MG63 (cell line): ENCODE results near the gene LHX3. TPM values are rescaled to one million over a fixed set of nuclear protein-coding genes. Genes with fewer than 3 reads are reported as not detected.
"Not testable (repeated sequence)": the region's sequence is repeated elsewhere in the genome, so short reads cannot be mapped to it uniquely, and the experiment has no call there.

Experiments
- DNase-seq: peaks from one replicate; pipeline ENCODE4 v3.0.0-alpha.2; 2020
- H3K27me3 ChIP-seq: fragments of 250-450 bp; sonication (Bioruptor Pico); 2 replicates; pipeline ENCODE4 v1.5.1; 2020; ENCODE audit warnings: mild to moderate bottlenecking, moderate library complexity
- H3K36me3 ChIP-seq: fragments of 250-450 bp; sonication (Bioruptor Pico); 2 replicates; pipeline ENCODE4 v1.5.1; 2020; ENCODE audit warnings: mild to moderate bottlenecking, moderate library complexity
- H3K4me3 ChIP-seq: fragments of 250-450 bp; sonication (Bioruptor Pico); 2 replicates; pipeline ENCODE4 v1.5.1; 2020; ENCODE audit warnings: mild to moderate bottlenecking, moderate library complexity
- H3K9me3 ChIP-seq: fragments of 250-450 bp; sonication (Bioruptor Pico); 2 replicates; pipeline ENCODE4 v1.5.1; 2020; ENCODE audit warnings: mild to moderate bottlenecking, moderate library complexity
- total RNA-seq: library from RNA; depleted of rRNA; stranded (reverse); fragments of >200 nt; shearing (Covaris generic); gene quantifications from 2 replicates; pipeline ENCODE4 v1.2.3, GENCODE V29; 2014; ENCODE audit warnings: low replicate concordance

Gene LHX3
- total RNA-seq, 1 experiment from 2014 or later = not detected

DNA sequence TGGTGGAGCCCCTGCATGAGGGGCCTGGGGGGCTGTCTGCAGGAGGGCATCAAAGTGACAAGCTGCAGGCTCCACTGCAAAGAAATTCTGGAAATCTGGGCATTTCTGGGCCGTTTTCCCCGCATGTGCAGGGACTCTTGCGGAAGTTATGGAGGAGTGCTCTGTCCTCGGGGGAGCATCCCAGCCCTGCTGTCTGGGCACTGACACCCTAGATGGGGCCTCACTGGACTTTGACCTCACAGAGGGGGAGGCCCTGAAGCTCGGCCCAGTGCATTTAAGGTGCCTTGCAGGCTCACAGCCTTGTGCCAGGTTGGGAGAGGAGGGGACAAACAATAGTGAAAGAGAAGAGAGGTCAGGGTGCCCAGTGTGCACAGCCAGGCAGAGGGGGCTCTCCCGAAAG lies 35.4 kb downstream of the LHX3 start:
- Histone ChIP-seq H3K27me3 (no peaks in the 10 kb centered on the region), H3K36me3 (no peaks in the 10 kb centered on the region), H3K9me3 (peaks cover 3% of the 10 kb centered on the region), H3K4me3 (no peak overlapping the region)
- DNase-seq = no peak

DNA sequence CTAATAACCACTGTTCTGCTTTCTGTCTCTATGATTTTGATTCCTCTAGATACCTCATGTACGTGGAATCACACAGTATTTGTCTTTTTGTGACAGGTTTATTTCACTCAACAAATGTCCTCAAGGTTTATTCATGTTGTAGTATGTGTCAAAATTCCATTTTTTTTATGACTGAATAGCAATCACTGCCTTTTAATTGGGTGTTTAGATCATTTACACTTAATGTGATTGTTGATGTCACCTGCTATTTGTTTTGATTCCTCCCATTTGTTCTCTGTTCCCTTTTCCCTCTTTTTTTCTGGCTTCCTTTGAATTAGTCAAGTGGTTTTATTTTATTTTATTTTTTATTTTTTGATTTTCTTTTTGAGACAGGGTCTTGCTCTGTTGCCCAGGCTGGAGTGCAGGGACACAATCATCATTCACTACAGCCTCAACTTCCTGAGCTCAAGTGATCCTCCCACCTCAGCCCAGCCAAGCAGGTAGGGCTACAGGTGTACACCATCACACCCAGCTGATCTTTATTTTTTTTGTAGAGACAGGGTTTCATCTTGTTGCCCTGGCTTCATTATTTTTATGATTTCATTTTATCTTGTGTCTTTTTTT lies 41.6 kb downstream of the LHX3 start:
- no peak overlapping the region for H3K4me3 ChIP-seq
- no peaks in the 10 kb centered on the region for H3K27me3 ChIP-seq
- H3K9me3 ChIP-seq = peaks cover 11% of the 10 kb centered on the region
- DNase-seq = no peak
- H3K36me3 ChIP-seq = no peaks in the 10 kb centered on the region

DNA sequence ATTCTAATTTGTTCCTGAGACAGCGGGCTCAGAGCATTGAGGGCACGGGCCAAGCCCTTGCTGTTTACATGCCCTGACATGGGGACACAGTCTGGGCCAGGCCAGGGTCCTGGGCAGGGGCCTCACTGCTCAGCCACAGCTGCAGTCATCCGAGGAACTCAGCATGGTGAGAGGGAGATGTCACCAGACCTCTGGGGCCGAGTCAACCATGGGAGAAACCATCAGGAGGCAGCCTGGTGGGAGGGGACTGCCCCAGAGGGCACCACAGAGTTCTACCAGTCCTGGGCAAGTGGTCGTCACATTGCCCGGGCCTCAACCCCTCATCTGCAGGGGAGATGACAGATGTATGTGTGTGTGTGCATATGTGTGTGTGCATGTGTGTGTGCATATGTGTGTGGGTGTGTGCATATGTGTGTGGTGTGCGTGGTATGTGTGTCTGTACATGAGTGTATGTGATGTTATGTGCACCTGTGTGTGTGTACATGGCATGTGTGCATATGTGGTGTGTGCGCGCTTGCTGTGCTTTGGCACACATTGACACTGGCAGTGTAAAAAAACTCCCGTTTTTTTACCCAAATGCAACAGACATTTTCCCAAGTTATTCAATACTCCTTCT lies 43.8 kb downstream of the LHX3 start:
- Histone ChIP-seq H3K9me3 (peaks cover 11% of the 10 kb centered on the region), H3K4me3 (no peak overlapping the region), H3K36me3 (no peaks in the 10 kb centered on the region), H3K27me3 (no peaks in the 10 kb centered on the region)
- DNase-seq = no peak

DNA sequence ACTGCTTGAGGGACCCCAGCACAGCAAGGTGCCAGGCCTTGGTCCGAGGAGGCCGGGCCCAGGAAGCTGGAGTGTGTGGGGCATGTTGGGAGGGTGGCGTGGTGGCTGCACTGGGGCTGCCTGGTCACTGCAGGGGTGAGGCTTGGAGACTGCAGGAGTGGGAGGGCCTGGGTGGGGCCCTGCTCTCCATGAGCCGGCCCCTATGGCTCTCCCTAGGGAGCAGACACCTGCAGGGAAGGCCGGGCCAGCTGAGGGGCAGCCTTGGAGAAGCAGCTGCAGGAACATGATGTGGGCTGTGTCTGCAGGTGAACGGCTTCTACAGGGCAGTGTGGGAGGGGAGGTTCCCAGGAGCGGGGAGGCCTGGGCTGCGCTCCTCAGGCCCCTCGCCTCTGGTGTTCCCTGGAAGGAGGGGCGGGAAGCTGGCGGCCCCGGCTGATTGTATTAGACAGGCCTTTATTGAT lies 44.5 kb downstream of the LHX3 start:
- DNase-seq = no peak
- Histone ChIP-seq H3K4me3 (no peak overlapping the region), H3K36me3 (no peaks in the 10 kb centered on the region), H3K27me3 (0 out of 2 replicates have a peak, but pooled peaks cover 1% of the 10 kb centered on the region), H3K9me3 (peaks cover 7% of the 10 kb centered on the region; the same call in 1 of the 2 replicates)

DNA sequence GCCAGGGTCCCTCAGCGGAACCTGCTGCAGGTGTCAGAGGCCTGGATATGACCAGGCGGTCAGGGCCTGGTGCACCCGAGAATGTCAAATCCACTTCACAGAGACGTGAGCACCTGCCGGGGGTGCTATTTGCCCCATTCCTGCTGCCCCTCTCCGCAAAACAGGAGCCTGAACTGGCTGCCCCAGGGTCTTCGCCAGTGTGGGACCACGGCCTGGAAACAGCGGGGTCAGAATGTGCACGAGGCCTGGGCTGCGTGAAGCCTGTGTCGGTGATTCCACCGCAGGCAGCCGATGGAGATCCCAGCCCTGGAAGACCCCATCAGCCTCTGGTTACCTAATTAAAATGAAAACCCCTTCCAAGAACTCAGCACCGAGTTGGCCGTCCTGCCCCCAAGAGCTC lies 45.1 kb downstream of the LHX3 start:
- no peak overlapping the region for H3K4me3 ChIP-seq
- no peaks in the 10 kb centered on the region for H3K36me3 ChIP-seq
- DNase-seq = no peak
- H3K27me3 ChIP-seq = 0 out of 2 replicates have a peak, but pooled peaks cover 2% of the 10 kb centered on the region
- peaks cover 7% of the 10 kb centered on the region; the same call in 1 of the 2 replicates for H3K9me3 ChIP-seq

DNA sequence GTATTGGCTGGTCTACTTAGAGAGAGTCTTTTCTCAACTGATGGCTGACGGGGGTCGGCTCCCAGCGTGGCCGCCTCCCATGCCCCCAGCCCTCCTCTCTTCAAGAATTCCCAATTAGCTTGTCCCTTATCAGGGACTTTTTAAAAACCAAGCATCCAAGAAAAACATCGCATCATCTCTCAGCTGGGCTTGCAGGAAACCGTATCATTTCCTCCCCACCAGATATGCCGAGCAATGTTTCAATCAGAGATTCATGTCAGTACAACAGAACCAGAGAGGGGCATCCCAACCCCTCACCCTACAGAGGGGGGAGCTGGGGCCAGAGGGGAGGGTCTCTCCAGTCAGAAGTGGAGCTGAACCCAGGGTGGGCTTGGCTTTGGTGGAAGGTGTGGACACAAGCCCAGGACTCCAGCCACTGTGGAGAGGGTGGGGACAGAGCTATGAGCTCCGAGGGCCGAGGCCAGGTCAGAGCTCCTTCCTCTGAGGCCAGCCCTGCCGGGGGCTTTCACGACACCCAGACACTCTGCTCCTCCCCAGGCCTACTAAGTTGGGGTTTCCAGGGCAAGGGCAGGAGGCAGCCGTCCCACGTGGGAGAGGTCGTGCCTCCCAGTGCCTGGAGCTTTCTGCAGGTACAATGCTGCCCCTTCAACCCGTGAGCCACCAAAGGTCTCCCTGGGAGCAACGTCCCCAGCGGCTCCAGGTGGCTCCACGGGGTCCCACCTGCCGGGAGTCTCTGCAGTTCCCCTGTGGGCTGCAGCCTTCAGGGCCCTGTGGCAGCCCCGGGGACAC lies 47.3 kb downstream of the LHX3 start:
- Histone ChIP-seq H3K4me3 (no peak overlapping the region), H3K9me3 (no peaks in the 10 kb centered on the region), H3K27me3 (0 out of 2 replicates have a peak, but pooled peaks cover 2% of the 10 kb centered on the region), H3K36me3 (no peaks in the 10 kb centered on the region)
- DNase-seq = no peak

DNA sequence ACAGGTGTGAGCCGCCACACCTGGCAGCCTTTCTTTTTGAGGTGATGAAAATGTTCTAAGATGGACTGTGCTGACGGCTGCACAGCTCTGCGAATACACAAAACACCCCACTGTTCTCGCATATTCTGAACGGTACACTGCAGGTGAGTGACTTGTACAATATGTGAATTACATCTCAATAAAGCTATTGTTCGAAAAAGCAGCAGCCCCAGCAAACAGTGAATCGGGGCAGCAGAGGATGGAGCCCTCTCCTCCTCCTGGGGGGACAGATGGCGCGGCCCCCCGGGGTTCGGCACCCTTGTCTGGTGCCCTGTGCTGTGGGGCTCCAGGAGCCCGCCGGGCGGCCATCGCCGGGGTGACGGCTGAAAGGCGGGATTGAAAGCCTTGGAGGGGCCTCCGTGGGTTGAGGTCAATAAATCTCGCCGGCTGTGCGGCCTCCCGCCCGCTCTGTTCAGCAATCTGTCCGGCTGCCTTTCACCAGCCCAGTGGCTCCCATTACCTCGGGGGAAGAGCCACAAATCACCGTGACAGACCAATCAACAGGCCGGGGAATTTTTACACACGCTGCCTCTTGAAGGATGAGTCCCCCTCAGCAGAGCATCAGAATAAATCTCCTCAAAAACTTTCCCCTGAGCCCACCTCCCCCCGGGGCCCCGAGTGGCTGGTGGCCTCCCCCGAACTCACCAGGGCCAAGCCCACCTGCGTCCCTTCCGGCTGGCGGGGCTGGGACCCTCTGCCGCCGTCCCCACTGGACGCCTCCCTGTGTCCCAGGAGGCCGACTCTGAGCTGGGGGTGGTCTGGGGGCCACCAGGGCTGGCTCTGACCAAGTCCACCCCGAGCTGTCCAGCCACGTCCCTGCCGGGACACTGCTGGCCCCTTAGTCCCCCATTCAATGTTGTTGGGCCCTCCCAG lies 48.5 kb downstream of the LHX3 start:
- DNase-seq = no peak
- Histone ChIP-seq H3K9me3 (no peaks in the 10 kb centered on the region), H3K27me3 (0 out of 2 replicates have a peak, but pooled peaks cover 2% of the 10 kb centered on the region), H3K36me3 (no peaks in the 10 kb centered on the region), H3K4me3 (no peak overlapping the region)

DNA sequence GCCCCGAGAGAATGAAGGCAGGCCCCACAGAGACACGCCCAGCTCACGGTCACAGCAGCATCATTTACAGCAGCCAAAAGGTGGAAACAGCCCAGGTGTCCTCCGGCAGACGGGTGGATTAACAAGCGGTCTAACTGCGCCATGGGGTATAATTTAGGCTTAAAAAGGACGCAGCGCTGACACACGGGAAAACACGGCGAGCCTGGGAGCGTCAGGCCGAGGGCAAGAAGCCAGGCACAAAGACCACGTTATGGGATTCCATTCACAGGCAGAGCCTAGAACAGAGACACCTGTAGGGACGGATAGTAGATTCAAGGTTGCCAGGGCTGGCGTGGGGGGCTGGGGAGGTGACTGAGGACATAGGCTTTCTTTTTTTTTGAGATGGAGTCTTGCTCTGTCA lies 49.4 kb downstream of the LHX3 start:
- no peaks in the 10 kb centered on the region for H3K36me3 ChIP-seq
- 0 out of 2 replicates have a peak, but pooled peaks cover 2% of the 10 kb centered on the region for H3K27me3 ChIP-seq
- DNase-seq = no peak
- H3K9me3 ChIP-seq = no peaks in the 10 kb centered on the region
- no peak overlapping the region for H3K4me3 ChIP-seq

DNA sequence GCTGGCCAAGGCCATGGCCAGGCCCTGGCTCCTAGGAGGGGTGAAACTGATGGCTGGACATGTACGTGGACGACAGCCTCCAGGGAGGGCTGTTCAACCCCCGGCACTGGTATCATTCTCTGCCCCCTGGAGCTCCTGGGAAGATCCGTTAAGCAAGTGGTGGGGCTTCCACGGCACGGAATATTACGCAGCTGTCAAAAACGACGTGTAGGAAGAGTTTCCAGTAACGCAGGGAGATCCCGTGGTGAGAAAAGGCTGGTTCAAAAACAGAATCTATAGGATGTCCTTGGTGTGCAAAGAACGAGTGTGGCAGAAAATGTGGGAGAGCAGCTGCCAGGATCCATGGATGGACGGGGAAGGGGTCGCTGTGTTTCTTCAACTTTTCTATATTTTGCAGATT lies 50.0 kb downstream of the LHX3 start:
- Histone ChIP-seq H3K27me3 (0 out of 2 replicates have a peak, but pooled peaks cover 2% of the 10 kb centered on the region), H3K9me3 (no peaks in the 10 kb centered on the region), H3K4me3 (no peak overlapping the region), H3K36me3 (no peaks in the 10 kb centered on the region)
- DNase-seq = no peak

DNA sequence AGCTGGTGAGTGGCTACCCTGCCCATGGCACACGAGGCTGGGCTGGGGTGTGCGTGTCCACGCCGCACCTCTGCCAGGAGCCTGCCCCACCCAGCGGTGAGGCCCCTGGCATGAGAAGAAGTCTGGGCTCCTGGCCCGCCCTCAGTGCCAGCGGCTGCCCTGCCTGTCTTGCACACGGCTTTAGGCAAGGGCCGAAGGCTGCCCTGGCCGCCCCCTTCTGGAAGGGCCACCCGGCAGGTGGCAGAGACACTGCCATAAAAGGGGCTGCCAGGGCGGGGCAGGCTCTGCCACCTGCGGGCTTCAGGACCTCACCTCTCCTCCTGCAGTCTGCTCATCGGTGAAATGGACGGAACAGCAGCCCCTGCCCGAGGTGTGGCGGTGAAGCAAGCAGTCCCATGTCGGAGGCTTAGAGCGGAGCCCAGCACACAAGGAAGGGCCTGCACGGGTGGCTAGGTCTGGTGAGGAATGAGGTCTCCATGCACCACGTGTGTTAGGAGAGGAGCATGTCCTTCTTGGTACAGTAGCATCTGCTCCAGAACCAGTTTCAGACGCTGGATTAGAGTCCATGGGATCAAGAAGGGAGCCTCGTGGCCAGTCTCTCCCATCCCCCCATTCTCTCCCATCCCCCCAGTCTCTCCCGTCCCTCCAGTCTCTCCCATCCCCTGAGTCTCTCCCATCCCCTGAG lies 51.4 kb downstream of the LHX3 start:
- Histone ChIP-seq H3K36me3 (no peaks in the 10 kb centered on the region), H3K4me3 (no peak overlapping the region), H3K9me3 (no peaks in the 10 kb centered on the region), H3K27me3 (0 out of 2 replicates have a peak, but pooled peaks cover 2% of the 10 kb centered on the region)
- no peak for DNase-seq

DNA sequence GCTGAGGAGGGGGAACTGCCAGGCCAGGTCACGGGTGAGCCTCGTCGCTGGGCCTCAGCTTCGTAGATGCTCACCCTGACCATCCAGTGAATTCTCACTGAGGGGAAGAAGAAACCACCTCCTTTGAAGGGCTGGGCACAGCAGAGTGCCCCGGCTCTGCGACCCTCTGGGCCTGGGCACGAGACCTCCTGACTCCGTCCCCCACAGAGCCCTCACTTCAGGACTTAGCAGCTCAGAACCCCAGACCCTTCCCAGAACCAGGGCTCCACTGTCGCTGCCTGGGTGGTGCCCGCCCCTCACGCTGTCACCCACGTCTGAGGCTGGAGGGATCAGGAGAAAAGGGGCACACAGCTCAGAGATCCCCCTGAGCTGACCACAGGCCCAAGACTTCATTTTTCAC lies 52.0 kb downstream of the LHX3 start:
- Histone ChIP-seq H3K36me3 (no peaks in the 10 kb centered on the region), H3K4me3 (no peak overlapping the region), H3K27me3 (0 out of 2 replicates have a peak, but pooled peaks cover 2% of the 10 kb centered on the region), H3K9me3 (no peaks in the 10 kb centered on the region)
- no peak for DNase-seq

DNA sequence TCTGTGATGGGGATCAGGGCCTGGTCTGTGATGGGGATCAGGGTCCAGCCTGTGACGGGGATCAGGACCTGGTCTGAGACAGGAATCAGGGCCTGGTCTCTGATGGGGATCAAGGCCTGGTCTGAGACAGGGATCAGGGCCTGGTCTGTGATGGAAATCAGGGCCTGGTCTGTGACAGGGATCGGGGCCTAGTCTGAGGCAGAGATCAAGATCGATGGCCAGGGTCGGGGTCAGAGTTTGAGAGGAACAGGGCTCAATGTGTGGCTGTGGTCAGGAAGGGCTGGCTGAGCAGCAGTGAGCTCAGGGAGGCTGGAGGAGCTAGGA lies 52.4 kb downstream of the LHX3 start:
- Histone ChIP-seq H3K27me3 (0 out of 2 replicates have a peak, but pooled peaks cover 2% of the 10 kb centered on the region), H3K9me3 (no peaks in the 10 kb centered on the region), H3K36me3 (no peaks in the 10 kb centered on the region), H3K4me3 (no peak overlapping the region)
- DNase-seq = no peak

DNA sequence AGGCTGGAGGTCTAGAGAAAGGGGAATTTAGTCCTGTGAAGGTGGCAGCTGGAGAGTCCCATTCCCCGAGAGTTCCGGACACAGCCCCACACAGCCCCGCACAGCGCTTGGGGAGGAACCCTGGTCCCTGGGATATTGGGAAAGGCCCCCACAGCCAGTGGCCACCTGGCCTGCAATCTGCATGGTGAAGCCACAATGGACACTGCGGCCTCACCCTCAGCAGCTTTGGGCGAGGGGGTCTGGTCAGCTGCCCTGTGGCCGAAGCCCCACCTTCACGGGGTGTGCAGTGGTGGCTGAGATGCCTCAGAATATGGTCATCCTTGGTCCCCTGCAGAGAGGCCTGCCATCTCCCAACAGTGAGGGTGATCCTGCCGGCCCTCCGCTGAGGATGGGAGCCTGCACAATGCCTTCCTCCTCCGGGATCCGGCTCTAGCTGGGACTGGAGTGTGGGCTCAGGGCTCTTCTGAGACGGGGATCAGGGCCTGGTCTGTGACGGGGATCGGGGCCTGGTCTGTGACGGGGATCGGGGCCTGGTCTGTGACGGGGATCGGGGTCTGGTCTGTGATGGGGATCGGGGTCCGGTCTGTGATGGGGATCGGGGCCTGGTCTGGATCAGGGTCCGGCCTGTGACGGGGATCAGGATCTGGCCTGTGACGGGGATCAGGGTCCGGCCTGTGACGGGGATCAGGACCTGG lies 52.9 kb downstream of the LHX3 start:
- Histone ChIP-seq H3K27me3 (0 out of 2 replicates have a peak, but pooled peaks cover 2% of the 10 kb centered on the region), H3K4me3 (no peak overlapping the region), H3K9me3 (no peaks in the 10 kb centered on the region), H3K36me3 (no peaks in the 10 kb centered on the region)
- DNase-seq = no peak

DNA sequence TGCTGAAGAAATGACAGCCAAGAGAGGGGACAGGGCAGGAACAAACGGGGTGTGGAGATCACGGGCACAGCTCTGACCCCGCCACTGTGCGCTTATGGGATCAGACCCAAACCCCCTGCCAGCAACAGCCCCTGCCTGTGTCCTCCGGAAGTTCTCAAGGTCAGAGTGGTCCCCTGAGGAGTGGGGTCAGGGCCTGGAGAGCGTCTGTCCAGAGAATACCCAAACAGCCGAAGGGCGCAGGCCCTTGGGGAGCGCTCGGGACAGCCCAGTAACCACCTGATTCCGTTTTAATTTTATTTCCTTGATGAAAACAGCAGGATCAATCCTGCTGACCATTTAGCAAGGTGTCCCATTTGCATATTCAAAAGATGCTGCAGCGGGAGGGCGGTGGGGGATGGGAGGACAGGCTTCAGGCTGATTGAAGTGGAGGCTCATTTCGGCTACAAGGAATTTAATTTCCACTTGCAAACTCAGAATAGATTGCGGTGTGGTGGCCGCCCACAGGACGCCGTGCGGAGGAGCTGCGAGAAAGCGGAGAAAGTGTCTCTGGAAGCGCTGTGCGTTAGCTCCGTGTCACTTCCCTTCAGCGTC lies 53.6 kb downstream of the LHX3 start:
- Histone ChIP-seq H3K27me3 (0 out of 2 replicates have a peak, but pooled peaks cover 2% of the 10 kb centered on the region), H3K9me3 (no peaks in the 10 kb centered on the region)
- DNase-seq = no peak

DNA sequence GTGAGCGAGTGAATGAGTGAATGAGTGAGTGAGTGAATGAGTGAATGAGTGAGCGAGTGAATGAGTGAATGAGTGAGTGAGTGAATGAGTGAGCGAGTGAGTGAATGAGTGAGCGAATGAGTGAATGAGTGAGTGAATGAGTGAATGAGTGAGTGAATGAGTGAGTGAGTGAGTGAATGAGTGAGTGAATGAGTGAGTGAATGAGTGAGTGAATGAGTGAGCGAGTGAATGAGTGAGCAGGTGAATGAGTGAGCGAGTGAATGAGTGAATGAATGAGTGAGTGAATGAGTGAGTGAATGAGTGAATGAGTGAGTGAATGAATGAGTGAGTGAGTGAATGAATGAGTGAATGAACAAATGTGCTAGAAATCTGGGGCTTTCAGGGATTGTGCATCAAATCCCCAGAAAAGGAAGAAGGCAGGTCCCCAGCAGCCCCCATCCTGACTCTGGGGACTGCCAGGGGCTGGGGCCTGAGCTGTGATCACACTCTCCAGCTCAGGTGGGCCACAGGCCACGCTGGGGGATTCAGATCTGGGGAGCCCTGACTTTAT lies 54.2 kb downstream of the LHX3 start:
- not testable (repeated sequence) for H3K9me3 ChIP-seq, H3K27me3 ChIP-seq, H3K4me3 ChIP-seq, DNase-seq, H3K36me3 ChIP-seq

More for the DNA sequence above, 53.6 kb downstream of the LHX3 start:
- H3K36me3 ChIP-seq = no peaks in the 10 kb centered on the region
- H3K4me3 ChIP-seq = no peak overlapping the region
